GM12873 (cell line): Measurements from ENCODE around the gene DOCK2.

Experiments used
- TF ChIP-seq, protein P1 (sequence below): IDR thresholded peaks from 2 replicates; pipeline ENCODE4 v1.5.1; 2012; ENCODE audit warnings: low read depth, mild to moderate bottlenecking, moderate library complexity, low read length, control low read depth; ENCODE audit not compliant: insufficient read depth; ENCODE audit errors: missing control alignments

Gene DOCK2

DNA sequence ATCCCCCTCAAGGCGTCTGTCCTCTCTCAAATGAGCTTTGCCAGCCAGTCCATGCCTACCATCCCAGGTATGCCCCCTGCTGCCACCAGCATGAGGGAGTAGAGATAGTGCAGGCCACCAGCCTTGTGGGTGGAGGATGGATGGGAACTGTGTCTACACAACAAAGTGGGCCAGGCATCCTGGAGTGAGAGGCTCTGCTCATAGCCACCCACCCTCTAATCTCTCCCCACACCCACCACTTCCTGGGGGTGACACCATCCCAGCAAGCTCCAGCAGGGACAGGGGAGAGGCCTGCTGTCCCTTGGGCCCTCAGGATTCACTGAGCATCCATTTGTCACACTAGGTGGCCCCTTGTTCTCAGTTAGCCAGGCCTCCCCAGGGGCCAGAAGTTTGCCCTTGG lies 443.1 kb downstream of the DOCK2 start:
- TF ChIP-seq, protein P1, sequence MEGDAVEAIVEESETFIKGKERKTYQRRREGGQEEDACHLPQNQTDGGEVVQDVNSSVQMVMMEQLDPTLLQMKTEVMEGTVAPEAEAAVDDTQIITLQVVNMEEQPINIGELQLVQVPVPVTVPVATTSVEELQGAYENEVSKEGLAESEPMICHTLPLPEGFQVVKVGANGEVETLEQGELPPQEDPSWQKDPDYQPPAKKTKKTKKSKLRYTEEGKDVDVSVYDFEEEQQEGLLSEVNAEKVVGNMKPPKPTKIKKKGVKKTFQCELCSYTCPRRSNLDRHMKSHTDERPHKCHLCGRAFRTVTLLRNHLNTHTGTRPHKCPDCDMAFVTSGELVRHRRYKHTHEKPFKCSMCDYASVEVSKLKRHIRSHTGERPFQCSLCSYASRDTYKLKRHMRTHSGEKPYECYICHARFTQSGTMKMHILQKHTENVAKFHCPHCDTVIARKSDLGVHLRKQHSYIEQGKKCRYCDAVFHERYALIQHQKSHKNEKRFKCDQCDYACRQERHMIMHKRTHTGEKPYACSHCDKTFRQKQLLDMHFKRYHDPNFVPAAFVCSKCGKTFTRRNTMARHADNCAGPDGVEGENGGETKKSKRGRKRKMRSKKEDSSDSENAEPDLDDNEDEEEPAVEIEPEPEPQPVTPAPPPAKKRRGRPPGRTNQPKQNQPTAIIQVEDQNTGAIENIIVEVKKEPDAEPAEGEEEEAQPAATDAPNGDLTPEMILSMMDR: no peak

DNA sequence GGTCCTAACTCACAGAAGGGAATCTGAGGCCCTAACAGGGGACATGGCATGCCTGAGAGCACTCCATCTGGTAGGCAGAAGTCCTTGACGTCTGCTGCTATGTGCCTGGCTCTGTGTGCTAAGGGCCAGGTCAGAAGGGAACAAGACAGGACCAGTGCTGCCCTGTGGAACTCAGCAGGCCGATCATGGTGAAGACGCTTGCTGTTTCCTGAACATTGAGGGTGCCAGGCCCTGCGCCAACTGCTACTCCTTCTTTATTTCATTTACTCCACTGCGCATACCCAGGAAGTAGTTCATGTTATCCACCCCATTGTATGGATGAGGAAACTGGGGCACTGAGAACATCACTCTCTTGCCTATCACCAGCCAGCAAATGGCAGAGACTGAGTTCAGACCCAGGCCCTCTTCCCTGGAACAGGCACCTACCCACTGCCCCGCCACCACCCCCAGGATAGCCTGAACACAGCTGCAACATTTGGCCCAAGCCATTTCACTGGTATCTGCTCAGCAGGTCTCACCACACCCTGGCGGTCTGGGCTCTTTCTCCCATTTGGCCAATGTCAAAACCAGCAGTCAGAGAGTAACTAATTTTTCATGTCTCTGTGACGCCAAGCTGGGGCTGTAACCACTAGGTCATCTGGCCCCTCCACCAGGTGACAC lies 443.8 kb downstream of the DOCK2 start:
- TF ChIP-seq, protein P1: no peak

DNA sequence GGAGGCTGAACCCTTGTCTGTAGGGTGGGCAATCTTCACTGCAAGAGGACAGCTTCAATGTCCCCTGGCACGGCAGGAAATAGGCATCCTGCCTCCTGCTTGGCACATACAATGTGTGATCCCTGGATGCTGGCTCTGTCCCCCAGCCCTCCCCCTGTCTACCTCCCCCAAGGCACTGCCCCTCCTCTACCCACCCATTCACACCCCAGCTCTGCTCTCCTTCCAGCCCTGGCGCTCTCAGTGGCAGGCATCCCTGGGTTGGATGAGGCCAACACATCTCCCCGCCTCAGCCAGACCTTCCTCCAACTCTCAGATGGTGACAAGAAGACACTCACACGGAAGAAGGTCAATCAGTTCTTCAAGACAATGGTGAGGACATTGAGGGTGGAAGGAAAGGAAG lies 444.5 kb downstream of the DOCK2 start:
- TF ChIP-seq, protein P1: no peak

DNA sequence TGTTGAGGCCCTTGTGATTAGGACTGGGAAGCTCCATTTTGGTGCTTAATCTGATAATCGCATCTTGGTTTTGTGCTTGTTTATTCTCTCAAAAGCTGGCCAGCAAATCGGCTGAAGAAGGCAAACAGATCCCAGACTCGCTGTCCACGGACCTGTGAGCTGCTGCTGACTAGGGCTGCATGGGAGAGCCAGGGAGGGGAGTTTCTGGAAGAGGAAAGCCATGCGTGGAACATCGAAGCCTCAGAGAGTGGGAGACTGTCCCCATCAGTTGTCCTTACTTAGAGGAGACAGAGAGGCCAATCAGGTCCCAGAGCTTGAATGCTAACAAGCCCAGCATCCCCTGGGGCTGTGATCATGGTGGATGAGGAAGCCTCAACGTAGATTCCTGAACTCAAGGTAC lies 445.6 kb downstream of the DOCK2 start:
- TF ChIP-seq, protein P1: no peak

DNA sequence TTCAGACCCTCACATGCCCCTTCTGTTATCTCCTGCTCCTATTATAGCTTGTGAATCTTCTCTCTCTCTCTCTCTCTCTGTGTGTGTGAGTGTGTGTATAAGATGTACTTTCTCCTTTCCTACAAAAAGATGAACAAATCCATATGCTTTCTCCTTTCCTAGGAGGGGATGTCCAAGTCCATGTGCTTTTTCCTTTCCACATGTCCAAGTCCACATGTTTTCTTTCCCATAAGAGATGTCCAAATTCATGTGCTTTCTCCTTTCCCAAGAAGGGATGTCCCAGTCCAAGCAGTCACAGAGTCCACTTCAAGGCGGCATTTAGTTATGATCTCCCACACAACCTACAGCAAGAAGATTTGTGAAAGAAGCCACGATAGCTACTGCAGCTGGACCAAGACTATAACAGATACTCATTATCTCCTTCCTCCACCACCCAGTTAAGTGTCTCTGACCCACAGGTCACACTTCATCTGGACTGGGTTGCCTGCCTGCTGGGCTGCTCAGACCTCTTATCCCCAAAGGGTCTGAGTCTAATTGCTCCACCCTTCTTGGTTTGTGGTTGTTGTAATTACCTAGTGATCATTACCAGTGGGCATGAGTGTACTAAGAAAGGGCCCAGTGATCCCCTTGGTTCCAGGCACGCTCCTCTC lies 450.2 kb downstream of the DOCK2 start:
- TF ChIP-seq, protein P1: no peak

DNA sequence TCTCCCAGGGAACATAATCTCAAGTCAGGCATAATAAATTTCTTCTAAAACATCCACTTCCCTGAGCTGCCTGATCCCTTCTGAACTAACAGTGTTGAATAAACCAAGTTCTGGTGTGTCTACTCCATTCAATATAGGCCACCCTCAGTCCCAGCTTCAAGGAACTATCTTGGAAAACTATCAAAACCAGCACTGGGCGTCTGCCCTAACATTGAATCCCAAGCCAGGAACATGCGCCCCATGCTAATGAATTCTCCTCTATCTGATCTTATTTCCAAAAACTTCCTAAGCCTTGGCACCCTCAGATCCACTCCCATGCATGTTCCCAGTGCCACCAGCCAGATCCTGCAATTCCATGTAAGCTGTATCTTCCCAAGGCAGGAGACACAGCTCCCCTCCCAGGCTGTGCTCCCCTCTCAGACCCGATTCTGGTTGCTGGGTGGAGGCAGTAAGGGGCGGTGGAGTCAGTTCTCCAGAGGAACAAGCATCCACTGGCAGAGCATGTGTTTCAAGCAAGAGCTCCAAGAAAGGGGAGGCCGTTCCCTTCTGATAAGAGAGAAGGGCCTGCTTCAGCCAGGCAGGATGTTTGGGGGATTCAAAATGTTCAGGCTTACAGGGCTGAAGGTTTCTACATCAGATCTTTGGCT lies 455.5 kb downstream of the DOCK2 start:
- TF ChIP-seq, protein P1: no peak

DNA sequence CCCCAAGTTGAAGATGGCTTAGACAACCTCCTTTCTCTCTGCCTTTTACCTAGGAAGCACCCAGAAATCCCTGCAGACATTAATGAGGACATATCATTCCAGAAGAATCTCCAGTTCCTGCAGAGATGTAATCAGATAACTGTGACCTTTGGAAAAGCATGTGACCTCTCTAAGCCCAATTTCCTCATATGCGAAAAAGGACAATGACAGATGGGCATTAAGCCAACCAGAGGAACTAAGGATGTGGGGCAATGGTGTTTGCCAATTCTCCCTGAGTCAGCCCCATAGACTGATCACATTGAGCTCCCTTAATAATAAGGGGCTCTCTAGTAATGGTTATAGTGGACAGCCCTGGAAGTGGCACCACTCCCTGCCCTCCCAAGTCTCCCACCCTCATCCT lies 458.6 kb downstream of the DOCK2 start:
- TF ChIP-seq, protein P1: no peak
